ENCODE data around the gene GFI1. TPM values are rescaled to one million over a fixed set of nuclear protein-coding genes. Genes with fewer than 3 reads are reported as not detected.

Gene GFI1
- total RNA-seq, 2 experiments from 2014 or later = 47.8 to 49.6 TPM

DNA sequence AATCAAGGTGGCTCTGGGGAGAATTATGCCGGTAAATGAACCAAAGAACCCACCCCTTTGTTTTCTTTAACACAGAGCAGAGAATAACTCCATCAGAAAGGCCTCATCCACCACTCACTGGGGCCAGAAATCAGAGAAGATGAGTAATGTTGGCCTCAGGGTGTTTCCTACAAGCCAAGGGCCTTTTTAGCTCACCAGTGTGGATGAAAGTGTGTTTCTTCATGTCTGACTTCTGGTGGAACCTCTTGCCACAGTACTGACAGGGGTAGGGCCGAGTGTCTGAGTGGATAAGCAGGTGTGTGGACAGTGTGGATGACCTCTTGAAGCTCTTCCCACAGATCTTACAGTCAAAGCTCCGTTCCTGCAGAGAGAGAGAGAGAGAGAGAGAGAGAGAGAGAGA is 8.3 kb downstream of the GFI1 start:
- DNase-seq = no peak
- peaks cover 83% of the 10 kb centered on the region for H3K4me1 Mint-ChIP-seq
- CTCF ChIA-PET = interaction anchor here (0.5 to 1.4 kb wide), 10 partner anchors 10 to 163 kb away, joined by 3 to 5 read pairs (median 4); no protein-coding TSS in a partner anchor
- no peaks in the 10 kb centered on the region for H3K27me3 Mint-ChIP-seq
- POLR2A ChIA-PET = interaction anchor here (0.6 to 0.7 kb wide), 3 partner anchors 91 to 166 kb away, joined by 3 to 7 read pairs (median 3); no protein-coding TSS in a partner anchor
- peak overlapping the region; percentile 83 for H3K27ac Mint-ChIP-seq
- peaks cover 85% of the 10 kb centered on the region for H3K36me3 Mint-ChIP-seq (ENCODE audit: low read depth)
- H3K4me3 Mint-ChIP-seq = peak overlapping the region; percentile 8
- no peaks in the 10 kb centered on the region for H3K9me3 Mint-ChIP-seq

DNA sequence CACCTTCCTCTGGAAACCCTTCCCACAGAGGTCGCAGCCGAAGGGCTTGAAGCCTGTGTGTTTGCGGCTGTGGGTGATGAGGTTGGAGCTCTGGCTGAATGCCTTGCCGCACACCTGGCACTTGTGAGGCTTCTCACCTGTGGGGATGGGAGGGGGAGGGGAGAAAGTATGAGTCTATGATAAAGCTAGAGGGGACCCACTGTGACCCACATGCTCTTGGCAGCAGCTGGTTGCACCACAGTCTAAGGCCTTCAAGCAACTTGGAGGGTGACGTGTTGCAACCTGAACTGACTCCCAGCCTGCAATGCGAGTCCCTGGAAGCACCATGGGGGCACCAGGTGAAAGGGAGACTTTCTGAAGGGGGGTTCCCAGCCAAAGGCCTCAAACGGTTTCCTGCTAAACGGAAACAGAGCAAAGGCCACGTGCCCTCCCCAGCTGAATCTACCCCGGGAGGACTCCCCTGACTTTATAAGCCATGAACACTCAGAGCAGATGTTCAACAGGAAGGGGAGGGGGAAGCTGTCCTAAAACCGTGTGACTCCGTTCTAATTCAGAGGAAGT is 10.6 kb downstream of the GFI1 start:
- no peaks in the 10 kb centered on the region for H3K27me3 Mint-ChIP-seq
- no peaks in the 10 kb centered on the region for H3K9me3 Mint-ChIP-seq
- peak overlapping the region; percentile 52 for H3K27ac Mint-ChIP-seq
- H3K36me3 Mint-ChIP-seq (ENCODE audit: low read depth) = peaks cover 78% of the 10 kb centered on the region
- H3K4me1 Mint-ChIP-seq = peaks cover 81% of the 10 kb centered on the region
- peak overlapping the region; percentile 44 for H3K4me3 Mint-ChIP-seq
- DNase-seq = peak; percentile 65
- ChIA-PET CTCF (interaction anchor here (0.6 to 1.6 kb wide), 4 partner anchors 8 to 400 kb away, joined by 3 to 8 read pairs (median 4); partner anchors contain the start of gene GFI1), POLR2A (interaction anchor here (0.6 to 1.4 kb wide), 3 partner anchors 49 to 64 kb away, joined by 3 to 4 read pairs (median 3); no protein-coding TSS in a partner anchor)

DNA sequence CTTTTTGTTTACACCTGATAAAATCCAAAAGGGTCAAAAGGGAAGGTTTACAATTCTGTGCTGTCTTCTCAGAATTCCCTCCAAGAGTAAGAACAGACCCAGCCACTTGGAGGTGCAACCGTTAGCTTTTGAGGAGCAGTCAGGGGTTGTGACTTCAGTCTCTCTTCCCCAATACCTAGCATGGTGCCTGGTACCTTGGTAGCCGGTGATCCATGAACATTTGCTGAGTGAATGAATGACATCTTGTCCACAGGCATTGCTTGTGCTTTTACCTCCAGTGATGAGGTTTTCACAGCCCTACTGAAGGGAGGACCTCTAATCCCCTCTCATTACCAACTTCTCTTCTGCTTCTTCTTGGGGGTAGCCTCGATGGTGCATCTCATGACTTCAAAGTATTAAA is 11.7 kb downstream of the GFI1 start:
- Mint-ChIP-seq H3K4me3 (no peak overlapping the region), H3K36me3 (ENCODE audit: low read depth) (peaks cover 79% of the 10 kb centered on the region), H3K9me3 (no peaks in the 10 kb centered on the region), H3K27ac (no peak overlapping the region), H3K27me3 (no peaks in the 10 kb centered on the region), H3K4me1 (peaks cover 83% of the 10 kb centered on the region)
- ChIA-PET CTCF (interaction anchor here (1.2 to 2.2 kb wide), 6 partner anchors 10 to 162 kb away, joined by 3 to 31 read pairs (median 4); partner anchors contain the start of gene GFI1), POLR2A (interaction anchor here (1.1 to 1.4 kb wide), 2 partner anchors 11 to 63 kb away, joined by 3 to 4 read pairs; partner anchors contain the start of gene GFI1)
- DNase-seq = no peak

- CTCF ChIA-PET = interaction anchor here (0.6 to 2.2 kb wide), 10 partner anchors 9 to 163 kb away, joined by 3 to 31 read pairs (median 4); partner anchors contain the start of gene GFI1
- peak overlapping the region; percentile 74 for H3K27ac Mint-ChIP-seq
- H3K9me3 Mint-ChIP-seq = no peaks in the 10 kb centered on the region
- POLR2A ChIA-PET = interaction anchor here (1.1 to 1.2 kb wide), 2 partner anchors 9 to 12 kb away, joined by 4 to 7 read pairs; partner anchors contain the start of gene GFI1
- peaks cover 74% of the 10 kb centered on the region for H3K36me3 Mint-ChIP-seq (ENCODE audit: low read depth)
- no peak overlapping the region for H3K4me3 Mint-ChIP-seq
- H3K4me1 Mint-ChIP-seq = peaks cover 74% of the 10 kb centered on the region
- DNase-seq = peak; percentile 25
- H3K27me3 Mint-ChIP-seq = no peaks in the 10 kb centered on the region
Measured at GRCh38 chr1:92473781-92474495, 12.8 kb downstream of the GFI1 start.

DNA sequence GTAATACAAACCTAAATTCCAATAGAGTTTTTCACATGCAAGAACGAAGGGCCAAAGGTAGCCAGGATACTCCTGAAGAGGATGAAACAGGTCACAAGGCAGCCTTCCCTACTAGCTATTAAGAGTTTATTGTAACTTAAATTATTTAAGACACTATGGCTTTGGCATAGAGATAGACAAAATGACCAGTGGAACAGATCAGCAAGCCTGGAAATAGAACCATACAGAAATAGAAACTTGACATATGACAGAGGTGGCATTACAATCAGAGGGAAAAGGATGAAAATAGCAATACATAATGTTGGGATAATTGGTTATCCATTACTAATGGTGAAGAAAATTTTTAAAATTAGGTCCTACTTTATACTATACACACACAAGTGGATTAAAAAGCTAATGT is 16.5 kb downstream of the GFI1 start:
- CTCF ChIA-PET = interaction anchor here (0.6 kb wide), 1 partner anchor 15 kb away, joined by 3 read pairs; no protein-coding TSS in a partner anchor
- Mint-ChIP-seq H3K27me3 (no peaks in the 10 kb centered on the region), H3K36me3 (ENCODE audit: low read depth) (peaks cover 48% of the 10 kb centered on the region), H3K27ac (no peak overlapping the region), H3K4me3 (no peak overlapping the region), H3K4me1 (peaks cover 59% of the 10 kb centered on the region), H3K9me3 (no peaks in the 10 kb centered on the region)
- POLR2A ChIA-PET = no interaction called here
- no peak for DNase-seq

- Mint-ChIP-seq H3K36me3 (ENCODE audit: low read depth) (peaks cover 32% of the 10 kb centered on the region), H3K9me3 (no peaks in the 10 kb centered on the region), H3K27me3 (no peaks in the 10 kb centered on the region), H3K4me3 (no peak overlapping the region), H3K27ac (peak overlapping the region; percentile 72), H3K4me1 (peaks cover 59% of the 10 kb centered on the region)
- ChIA-PET POLR2A (no interaction called here), CTCF (interaction anchor here (0.9 to 2.0 kb wide), 4 partner anchors 16 to 131 kb away, joined by 3 to 6 read pairs (median 4); no protein-coding TSS in a partner anchor)
- DNase-seq = no peak
Measured at GRCh38 chr1:92466683-92467352, 19.9 kb downstream of the GFI1 start.

- peaks cover 24% of the 10 kb centered on the region for H3K36me3 Mint-ChIP-seq (ENCODE audit: low read depth)
- no peak overlapping the region for H3K4me3 Mint-ChIP-seq
- CTCF ChIA-PET = interaction anchor here (0.6 to 2.0 kb wide), 6 partner anchors 9 to 165 kb away, joined by 3 to 6 read pairs (median 4); no protein-coding TSS in a partner anchor
- H3K27ac Mint-ChIP-seq = peak overlapping the region; percentile 62
- no peak for DNase-seq
- H3K9me3 Mint-ChIP-seq = no peaks in the 10 kb centered on the region
- H3K27me3 Mint-ChIP-seq = no peaks in the 10 kb centered on the region
- H3K4me1 Mint-ChIP-seq = peaks cover 65% of the 10 kb centered on the region
- POLR2A ChIA-PET = interaction anchor here (0.6 kb wide), 1 partner anchor 151 kb away, joined by 4 read pairs; no protein-coding TSS in a partner anchor
Measured at GRCh38 chr1:92465256-92465647, 21.5 kb downstream of the GFI1 start.

DNA sequence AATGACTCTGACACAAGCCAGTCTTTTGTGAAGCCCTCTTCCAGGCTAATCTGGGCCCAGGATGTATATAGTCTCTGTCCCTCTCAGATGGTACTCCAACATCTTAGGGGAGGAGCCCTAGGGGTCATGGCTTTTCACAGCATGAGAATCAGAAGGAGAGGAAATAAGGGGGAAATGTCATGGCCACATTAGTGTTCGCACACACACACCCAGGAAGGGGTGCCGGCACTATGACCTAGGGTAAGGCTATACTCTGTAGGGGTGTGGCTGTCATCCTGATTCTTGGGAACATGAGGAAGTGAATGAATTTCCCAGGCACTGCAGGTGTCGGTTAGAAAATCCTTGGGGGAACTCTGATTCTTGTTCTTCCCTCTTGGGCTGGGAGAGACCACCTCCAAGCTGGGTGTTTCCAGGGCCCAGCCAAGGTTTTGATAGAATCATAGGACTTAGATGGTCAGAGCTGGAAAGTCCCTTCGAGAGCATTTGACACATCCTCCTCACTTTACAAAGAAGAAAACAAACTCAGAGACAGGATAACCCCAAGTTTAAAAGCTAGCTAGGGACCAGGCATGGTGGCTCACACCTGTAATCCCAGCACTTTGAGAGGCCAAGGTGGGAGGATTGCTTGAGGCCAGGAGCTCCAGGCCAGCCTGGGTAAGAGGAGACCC is 22.0 kb downstream of the GFI1 start:
- peak overlapping the region; percentile 37 for H3K4me3 Mint-ChIP-seq
- ChIA-PET CTCF (interaction anchor here (0.6 to 2.0 kb wide), 6 partner anchors 9 to 165 kb away, joined by 3 to 6 read pairs (median 4); no protein-coding TSS in a partner anchor), POLR2A (interaction anchor here (0.6 kb wide), 1 partner anchor 151 kb away, joined by 4 read pairs; no protein-coding TSS in a partner anchor)
- H3K36me3 Mint-ChIP-seq (ENCODE audit: low read depth) = peaks cover 20% of the 10 kb centered on the region
- peaks cover 69% of the 10 kb centered on the region for H3K4me1 Mint-ChIP-seq
- peak overlapping the region; percentile 62 for H3K27ac Mint-ChIP-seq
- no peaks in the 10 kb centered on the region for H3K9me3 Mint-ChIP-seq
- DNase-seq = no peak
- H3K27me3 Mint-ChIP-seq = no peaks in the 10 kb centered on the region

- Mint-ChIP-seq H3K36me3 (ENCODE audit: low read depth) (peaks cover 15% of the 10 kb centered on the region), H3K9me3 (no peaks in the 10 kb centered on the region), H3K4me3 (no peak overlapping the region), H3K27ac (peak overlapping the region; percentile 31), H3K4me1 (peaks cover 64% of the 10 kb centered on the region), H3K27me3 (no peaks in the 10 kb centered on the region)
- ChIA-PET POLR2A (interaction anchor here (0.6 kb wide), 1 partner anchor 77 kb away, joined by 6 read pairs; no protein-coding TSS in a partner anchor), CTCF (no interaction called here)
- no peak for DNase-seq
Measured at GRCh38 chr1:92461364-92462097, 25.2 kb downstream of the GFI1 start.

GRCh38 chr1:92459871-92460320 is 26.8 kb downstream of the GFI1 start:
- POLR2A ChIA-PET = no interaction called here
- Mint-ChIP-seq H3K4me1 (peaks cover 50% of the 10 kb centered on the region), H3K4me3 (peak overlapping the region; percentile 40), H3K27me3 (no peaks in the 10 kb centered on the region), H3K36me3 (ENCODE audit: low read depth) (peaks cover 7% of the 10 kb centered on the region), H3K9me3 (no peaks in the 10 kb centered on the region), H3K27ac (peak overlapping the region; percentile 83)
- DNase-seq = no peak
- CTCF ChIA-PET = interaction anchor here (0.6 to 1.3 kb wide), 3 partner anchors 14 to 49 kb away, joined by 3 to 4 read pairs (median 3); no protein-coding TSS in a partner anchor

- Mint-ChIP-seq H3K4me3 (no peak overlapping the region), H3K9me3 (no peaks in the 10 kb centered on the region), H3K27ac (no peak overlapping the region), H3K27me3 (no peaks in the 10 kb centered on the region), H3K36me3 (ENCODE audit: low read depth) (peaks cover 2% of the 10 kb centered on the region), H3K4me1 (peaks cover 35% of the 10 kb centered on the region)
- DNase-seq = no peak
- CTCF ChIA-PET = no interaction called here
- POLR2A ChIA-PET = no interaction called here
Measured at GRCh38 chr1:92458146-92458545, 28.6 kb downstream of the GFI1 start.

Data from activated CD4-positive, alpha-beta T cell treated with anti-CD3 and anti-CD28 coated beads, Interleukin-2, amount 10 ng/mL, durations not matched to agents 7 days and 5 days (primary cell).